Superior temporal gyrus (tissue), 1 donor: Measurements from ENCODE around the gene LRRC8D.
"Not testable (repeated sequence)": the region's sequence is repeated elsewhere in the genome, so short reads cannot be mapped to it uniquely, and the experiment has no call there.

Experiments
- DNase-seq: peaks from one replicate; pipeline ENCODE4 v3.0.0-alpha.2; 2016; ENCODE audit errors: extremely low spot score

LRRC8D gene

GRCh38 chr1:89911191-89911991 is 90.6 kb downstream of the LRRC8D start:
- no peak for DNase-seq

DNA sequence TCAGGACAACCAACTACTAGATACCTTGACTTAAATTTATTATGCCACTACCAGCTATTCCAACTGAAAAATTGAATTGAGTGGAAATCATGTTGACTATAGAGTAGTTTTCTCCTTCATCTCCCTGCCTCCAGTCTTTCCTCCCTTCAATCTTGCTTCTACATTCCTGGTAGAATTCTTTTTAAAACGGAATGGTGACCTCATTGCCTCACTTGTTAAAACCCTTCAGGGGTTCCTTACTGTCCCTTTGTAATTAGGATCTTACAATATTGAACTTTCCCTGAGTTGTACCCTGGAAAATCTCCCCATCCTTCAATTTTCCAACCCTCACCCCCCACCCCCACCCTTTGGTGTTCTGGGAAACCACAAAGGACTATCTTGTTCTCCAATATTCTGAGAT is 91.2 kb downstream of the LRRC8D start:
- DNase-seq, result no peak

- no peak for DNase-seq
Measured at GRCh38 chr1:89913353-89914095, 92.7 kb downstream of the LRRC8D start.

GRCh38 chr1:89917353-89917752 is 96.5 kb downstream of the LRRC8D start:
- DNase-seq, result no peak

DNA sequence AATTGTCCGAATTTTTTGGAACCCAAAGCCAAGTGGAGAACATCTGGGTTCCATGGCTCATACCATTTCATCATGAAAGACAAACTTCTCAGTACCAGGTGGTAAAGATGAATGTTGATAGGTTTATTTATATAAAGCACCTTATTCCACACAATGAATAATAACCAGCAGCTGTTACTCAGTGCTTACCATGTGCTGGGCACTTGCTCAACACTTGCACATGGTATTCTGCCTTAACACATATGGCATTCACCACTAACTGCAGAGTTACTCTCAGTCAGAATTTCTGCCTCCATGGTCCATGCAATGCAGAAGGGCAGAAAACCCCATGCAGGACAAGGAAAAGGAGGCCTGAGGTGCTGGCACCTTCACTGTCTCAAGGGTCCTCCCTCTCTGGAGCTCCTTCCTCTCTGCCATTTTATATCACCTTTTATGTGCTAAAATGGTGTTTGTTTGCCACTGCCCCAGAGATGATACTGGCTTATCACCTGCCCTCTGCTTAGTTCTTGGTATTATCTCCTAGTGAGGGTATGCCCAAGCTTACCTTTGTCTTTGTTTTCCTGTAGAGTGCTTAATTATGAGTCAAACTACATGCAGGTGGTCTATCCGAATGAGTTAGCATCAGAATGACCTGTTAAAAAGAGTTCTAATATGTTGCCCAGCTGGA is 97.4 kb downstream of the LRRC8D start:
- no peak for DNase-seq

- no peak for DNase-seq
Measured at GRCh38 chr1:89918794-89919155, 97.9 kb downstream of the LRRC8D start.

- DNase-seq, result no peak
Measured at GRCh38 chr1:89919174-89919573, 98.3 kb downstream of the LRRC8D start.

- no peak for DNase-seq
Measured at GRCh38 chr1:89922911-89923310, 102.1 kb downstream of the LRRC8D start.

GRCh38 chr1:89923517-89923916 is 102.7 kb downstream of the LRRC8D start:
- no peak for DNase-seq

GRCh38 chr1:89924075-89924474 is 103.2 kb downstream of the LRRC8D start:
- not testable (repeated sequence) for DNase-seq

GRCh38 chr1:89927049-89927448 is 106.2 kb downstream of the LRRC8D start:
- DNase-seq, result no peak

GRCh38 chr1:89927478-89927877 is 106.6 kb downstream of the LRRC8D start:
- no peak for DNase-seq

- no peak for DNase-seq
Measured at GRCh38 chr1:89928506-89928905, 107.7 kb downstream of the LRRC8D start.

DNA sequence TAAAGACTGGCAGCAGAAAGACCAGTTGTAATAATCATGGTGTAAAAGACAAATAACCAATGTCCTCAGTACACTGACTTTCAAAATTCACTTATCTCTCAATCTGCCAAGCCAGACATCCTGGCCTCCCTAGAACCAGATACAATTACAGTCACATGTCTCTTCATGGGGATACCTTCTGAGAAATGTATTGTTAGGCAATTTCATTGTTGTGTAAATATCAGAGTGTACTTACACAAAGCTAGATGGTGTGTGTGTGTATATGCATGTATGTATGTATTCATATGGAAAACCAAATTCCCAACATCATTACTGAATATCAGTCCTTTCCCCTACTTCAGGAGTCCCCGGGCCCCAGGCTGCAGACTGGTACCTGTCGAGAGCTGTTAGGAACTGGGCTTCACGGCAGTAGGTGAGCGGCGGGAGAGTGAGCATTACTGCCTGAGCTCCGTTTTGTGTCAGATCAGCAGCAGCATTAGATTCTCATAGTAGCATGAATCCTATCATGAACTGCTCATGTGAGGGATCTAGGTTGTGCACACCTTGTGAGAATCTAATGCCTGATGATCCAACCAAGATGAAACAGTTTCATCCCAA is 108.7 kb downstream of the LRRC8D start:
- no peak for DNase-seq

DNA sequence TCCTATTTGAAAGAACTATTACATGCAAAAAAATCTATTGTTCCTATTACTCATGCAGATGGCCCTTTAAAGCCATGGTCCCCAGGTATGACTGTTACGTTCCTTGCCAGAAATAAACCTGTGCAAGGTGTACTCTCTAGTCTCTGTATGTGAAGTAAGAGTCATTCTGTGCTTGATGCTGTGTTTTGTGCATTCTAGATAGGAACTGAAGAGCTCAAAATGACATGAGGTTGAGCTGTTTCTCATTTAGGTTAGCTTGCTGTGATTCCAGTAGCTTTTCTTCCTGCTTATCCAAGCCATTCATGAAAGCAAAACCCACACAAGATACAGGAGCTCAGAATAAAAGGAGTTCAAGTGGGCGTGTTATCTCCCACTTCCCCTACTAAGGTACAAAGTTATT is 109.7 kb downstream of the LRRC8D start:
- DNase-seq, result no peak

DNA sequence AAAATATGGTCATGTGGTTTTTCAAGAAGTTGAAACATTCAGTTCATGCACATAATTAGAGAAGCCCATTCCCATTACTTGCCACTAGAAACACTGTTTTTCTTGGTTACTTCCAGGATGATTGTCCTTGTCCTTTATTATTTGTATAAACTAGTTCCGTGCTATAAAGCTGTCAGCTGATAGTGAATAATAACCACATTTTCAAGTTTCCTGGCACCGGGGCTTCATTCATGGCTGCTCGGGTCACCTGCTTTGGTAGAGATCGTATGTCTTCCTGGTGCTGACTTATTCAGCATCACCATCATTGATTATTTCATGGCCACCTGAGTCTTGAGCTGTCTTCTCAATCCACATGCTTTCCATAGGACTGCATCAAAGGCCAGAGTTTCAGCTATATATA is 111.1 kb downstream of the LRRC8D start:
- no peak for DNase-seq

DNA sequence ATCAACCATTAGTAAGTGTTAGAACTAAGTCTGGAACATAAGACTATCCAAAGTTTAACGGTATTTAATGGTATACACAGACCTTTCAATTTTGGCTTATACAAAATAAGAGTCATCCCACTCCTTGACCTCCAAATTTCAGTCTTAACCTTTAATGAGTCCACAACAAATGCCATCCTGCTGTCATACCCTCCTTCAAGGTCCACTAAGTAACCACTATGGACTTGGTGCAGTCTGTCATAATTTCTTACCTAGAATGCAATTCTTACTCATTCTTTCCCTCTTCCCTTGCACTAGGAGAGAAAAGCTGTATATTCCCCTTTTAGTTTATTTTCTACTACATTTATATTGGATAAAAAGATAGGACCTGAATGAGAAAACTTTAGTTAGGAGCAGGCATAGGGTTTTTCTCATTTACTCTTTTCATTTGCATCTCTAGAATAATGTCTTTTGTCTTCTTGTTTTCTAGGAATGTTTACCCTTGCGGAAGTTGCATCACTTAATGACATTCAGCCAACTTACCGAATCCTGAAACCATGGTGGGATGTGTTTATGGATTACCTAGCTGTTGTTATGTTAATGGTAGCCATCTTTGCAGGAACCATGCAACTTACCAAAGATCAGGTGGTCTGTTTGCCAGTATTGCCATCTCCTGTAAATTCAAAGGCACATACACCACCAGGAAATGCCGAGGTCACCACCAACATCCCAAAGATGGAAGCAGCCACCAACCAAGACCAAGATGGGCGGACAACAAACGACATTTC is 111.9 kb downstream of the LRRC8D start:
- no peak for DNase-seq

- no peak for DNase-seq
Measured at GRCh38 chr1:89934461-89934860, 113.6 kb downstream of the LRRC8D start.

GRCh38 chr1:89935235-89935634 is 114.4 kb downstream of the LRRC8D start:
- peak; percentile 67 for DNase-seq

DNA sequence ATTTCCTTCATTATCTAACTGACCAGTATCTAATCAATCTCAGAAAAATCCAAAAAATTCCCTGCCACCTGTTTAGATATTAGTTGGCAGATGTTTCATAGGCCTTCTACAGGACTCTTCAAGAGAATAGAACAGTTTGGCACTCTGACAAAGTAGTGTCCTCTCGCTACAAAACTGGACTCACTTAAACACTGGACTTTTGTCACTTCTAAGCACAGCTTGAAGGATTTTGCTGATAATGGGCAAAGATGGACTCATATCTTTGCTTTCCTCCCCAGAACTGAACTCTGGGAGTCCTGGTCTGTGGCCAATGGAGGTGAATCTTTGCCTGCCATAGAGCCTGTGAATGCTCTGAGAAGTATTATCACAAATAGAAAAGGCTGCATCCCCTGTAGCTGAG is 115.9 kb downstream of the LRRC8D start:
- peak; percentile 62 for DNase-seq
